Vagina (tissue), 2 donors: ENCODE results near the gene SLC25A1. TPM values are rescaled to one million over a fixed set of nuclear protein-coding genes. Genes with fewer than 3 reads are reported as not detected.

Experiments used
- DNase-seq, 2 donors: peaks; one replicate each; pipeline ENCODE4 v3.0.0-alpha.2; 2017; ENCODE audit errors: extremely low spot score in 2 of 2
- H3K27ac ChIP-seq: fragments of 200-600 bp; sonication (generic); one replicate; pipeline ENCODE4 v1.5.1; 2019
- H3K27me3 ChIP-seq: fragments of 200-600 bp; sonication (generic); one replicate; pipeline ENCODE4 v1.5.1; 2019
- H3K36me3 ChIP-seq, 2 donors: fragments of 200-600 bp; sonication (generic); one replicate each; pipeline ENCODE4 v1.5.1; 2017 to 2019
- H3K4me1 ChIP-seq: fragments of 200-600 bp; sonication (generic); one replicate; pipeline ENCODE4 v1.5.1; 2019
- H3K4me3 ChIP-seq, 2 donors: fragments of 200-600 bp; sonication (generic); 1 replicate in 1 of 2; 2 replicates in 1 of 2; pipeline ENCODE4 v1.5.1; 2016 to 2019
- H3K9me3 ChIP-seq: fragments of 200-600 bp; sonication (generic); one replicate; pipeline ENCODE4 v1.5.1; 2019
- CTCF ChIP-seq, 3 experiments: fragments of 450-650 bp in 2 of 3; fragments of 200-600 bp in 1 of 3; sonication (generic) in 1 of 3; IDR thresholded peaks; one replicate each; pipeline ENCODE4 v1.5.1; 2017 to 2019; ENCODE audit warnings: antibody characterized with exemption in 3 of 3, mild to moderate bottlenecking in 2 of 3, moderate library complexity in 2 of 3
- POLR2A ChIP-seq, 2 donors: fragments of 450-650 bp; IDR thresholded peaks; one replicate each; pipeline ENCODE4 v1.6.1; 2017; ENCODE audit warnings: antibody characterized with exemption in 2 of 2, mild to moderate bottlenecking in 2 of 2, moderate library complexity in 2 of 2
- POLR2AphosphoS5 ChIP-seq, 2 donors: sonication (generic); formaldehyde crosslinking; IDR thresholded peaks; one replicate each; pipeline ENCODE4 v1.9.0; 2017; ENCODE audit warnings: antibody characterized with exemption in 2 of 2, mild to moderate bottlenecking in 2 of 2, low read depth in 1 of 2; ENCODE audit not compliant: insufficient read depth in 1 of 2
- intact Hi-C: fragments of 100-400 bp; cut with DNase I; formaldehyde crosslinking; loops from one replicate; pipeline ENCODE4 v1.15.1; 2023
- total RNA-seq: library from RNA; depleted of rRNA; stranded (reverse); fragments of >200 nt; gene quantifications from one replicate; pipeline ENCODE4 v1.2.3, GENCODE V29; 2016

Gene SLC25A1
- total RNA-seq, 1 donor from 2014 or later = 44.2 TPM

GRCh38 chr22:19132693-19133400 is 45.7 kb downstream of the SLC25A1 start:
- Histone ChIP-seq H3K27me3 (no peaks in the 10 kb centered on the region), H3K27ac (no peak overlapping the region), H3K4me1 (peaks cover 22% of the 10 kb centered on the region), H3K36me3 (peaks cover 4 to 37% of the 10 kb centered on the region in 2 donors), H3K4me3 (no peak overlapping the region), H3K9me3 (no peaks in the 10 kb centered on the region)
- no peak for DNase-seq
- intact Hi-C loops = no loop called here
- TF ChIP-seq CTCF (IDR thresholded peaks at IDR 0.05) (no peak), POLR2AphosphoS5 (IDR thresholded peaks at IDR 0.05; ENCODE audit: insufficient read depth in 1 of 2, low read depth in 1 of 2) (no peak), POLR2A (IDR thresholded peaks at IDR 0.05) (no peak)

GRCh38 chr22:19132153-19132552 is 46.4 kb downstream of the SLC25A1 start:
- H3K4me1 ChIP-seq = peaks cover 28% of the 10 kb centered on the region
- H3K27me3 ChIP-seq = no peaks in the 10 kb centered on the region
- H3K27ac ChIP-seq = no peak overlapping the region
- H3K9me3 ChIP-seq = no peaks in the 10 kb centered on the region
- intact Hi-C loops = no loop called here
- no peak for DNase-seq
- H3K4me3 ChIP-seq = no peak overlapping the region
- no peak for TF ChIP-seq POLR2AphosphoS5 (IDR thresholded peaks at IDR 0.05; ENCODE audit: insufficient read depth in 1 of 2, low read depth in 1 of 2)
- TF ChIP-seq POLR2A (IDR thresholded peaks at IDR 0.05) = no peak
- no peak for TF ChIP-seq CTCF (IDR thresholded peaks at IDR 0.05)
- H3K36me3 ChIP-seq = peaks cover 4 to 30% of the 10 kb centered on the region in 2 donors

- H3K27ac ChIP-seq = no peak overlapping the region
- no peak overlapping the region for H3K4me3 ChIP-seq
- peaks cover 33% of the 10 kb centered on the region for H3K4me1 ChIP-seq
- no peaks in the 10 kb centered on the region for H3K9me3 ChIP-seq
- DNase-seq = no peak
- TF ChIP-seq POLR2AphosphoS5 (IDR thresholded peaks at IDR 0.05; ENCODE audit: insufficient read depth in 1 of 2, low read depth in 1 of 2) = no peak
- TF ChIP-seq POLR2A (IDR thresholded peaks at IDR 0.05) = no peak
- TF ChIP-seq CTCF (IDR thresholded peaks at IDR 0.05) = no peak
- no peaks in the 10 kb centered on the region for H3K27me3 ChIP-seq
- intact Hi-C loops = no loop called here
- peaks cover 4 to 25% of the 10 kb centered on the region in 2 donors for H3K36me3 ChIP-seq
Observed at GRCh38 chr22:19131685-19132015, 46.9 kb downstream of the SLC25A1 start.

- peak within 1 kb of the TSS; percentile 11 for H3K27ac ChIP-seq
- intact Hi-C loops = no loop called here
- no peaks in the 10 kb centered on the region for H3K27me3 ChIP-seq
- no peak within 1 kb of the TSS for H3K4me3 ChIP-seq
- H3K36me3 ChIP-seq = peaks cover 4 to 22% of the 10 kb centered on the region in 2 donors
- H3K4me1 ChIP-seq = peaks cover 33% of the 10 kb centered on the region
- DNase-seq = no peak
- TF ChIP-seq POLR2A (IDR thresholded peaks at IDR 0.05) (no peak), CTCF (IDR thresholded peaks at IDR 0.05) (no peak), POLR2AphosphoS5 (IDR thresholded peaks at IDR 0.05; ENCODE audit: insufficient read depth in 1 of 2, low read depth in 1 of 2) (no peak)
- no peaks in the 10 kb centered on the region for H3K9me3 ChIP-seq
Observed at GRCh38 chr22:19130959-19131684, 47.4 kb downstream of the SLC25A1 start, which contains the start of gene TSSK2. TSS of gene TSSK2 (plus strand) at chr22:19131308. CDS start at chr22:19131400, 92 bp downstream.

- H3K27ac ChIP-seq = no peak overlapping the region
- TF ChIP-seq POLR2AphosphoS5 (IDR thresholded peaks at IDR 0.05; ENCODE audit: insufficient read depth in 1 of 2, low read depth in 1 of 2) (peak; percentile 24 to 32), POLR2A (IDR thresholded peaks at IDR 0.05) (no peak), CTCF (IDR thresholded peaks at IDR 0.05) (no peak)
- no peak overlapping the region for H3K4me3 ChIP-seq
- no peak for DNase-seq
- H3K9me3 ChIP-seq = no peaks in the 10 kb centered on the region
- intact Hi-C loops = no loop called here
- H3K36me3 ChIP-seq = peaks cover 4 to 17% of the 10 kb centered on the region in 2 donors
- peaks cover 33% of the 10 kb centered on the region for H3K4me1 ChIP-seq
- no peaks in the 10 kb centered on the region for H3K27me3 ChIP-seq
Observed at GRCh38 chr22:19129871-19130270, 48.7 kb downstream of the SLC25A1 start.
